HepG2 (cell line): ENCODE data around the gene DOCK1. TPM values are rescaled to one million over a fixed set of nuclear protein-coding genes. Genes with fewer than 3 reads are reported as not detected.

Experiments
- ATAC-seq: fragments of 200-7000 bp; cut with Tn5 transposase; 3 replicates; pipeline ENCODE4 v1.9.1; 2020; ENCODE audit warnings: mild to moderate bottlenecking, moderate library complexity
- BruUV-seq: library from RNA; stranded (reverse); fragments of 400-500 nt; replicated peaks from 2 replicates; lab custom pipeline; 2021; lab: Mats Ljungman, UMichigan
- CTCF ChIA-PET: fragments of 300-600 bp; formaldehyde crosslinking; extraction: SDS; loops from one replicate; lab custom pipeline; 2021; ENCODE audit warnings: low total read pairs, inconsistent platforms, low intra/inter-chr PET ratio; lab: Yijun Ruan, JAX
- POLR2A ChIA-PET: fragments of 350-600 bp; sonication (Branson Sonifier 250); formaldehyde crosslinking; loops from one replicate; lab custom pipeline; 2020; ENCODE audit warnings: antibody characterized with exemption, inconsistent platforms; lab: Yijun Ruan, JAX
- DNase-seq: peaks from one replicate; pipeline ENCODE4 v3.0.0-alpha.2; 2015; ENCODE audit warnings: low spot score
- FAIRE-seq: peaks from 3 replicates; lab custom pipeline; 2011; peaks lifted over from hg19 to GRCh38; lab: Jason Lieb, UNC
- H2AFZ ChIP-seq: one replicate; pipeline ENCODE4 v1.6.1; 2011; ENCODE audit warnings: low read length, inconsistent platforms
- H3K27ac ChIP-seq: fragments of 300-600 bp; 3 replicates; pipeline ENCODE4 v1.8.0; 2011; ENCODE audit warnings: mixed run types, mild to moderate bottlenecking, mixed read lengths, low read length, inconsistent platforms; ENCODE audit not compliant: insufficient read depth; ENCODE audit errors: extremely low read length
- H3K27me3 ChIP-seq, 2 experiments: fragments of 200-600 bp in 1 of 2; 2 replicates in 1 of 2; 3 replicates in 1 of 2; pipeline versions ENCODE4 v1.6.0 to v1.8.0; 2011; ENCODE audit warnings: low read length in 2 of 2, mild to moderate bottlenecking in 2 of 2, moderate library complexity in 2 of 2, inconsistent platforms in 1 of 2; ENCODE audit not compliant: insufficient read depth in 2 of 2, control insufficient read depth in 1 of 2
- H3K36me3 ChIP-seq, 2 experiments: fragments of 200-600 bp in 1 of 2; replicated peaks in 1 of 2; 2 replicates in 1 of 2; 3 replicates in 1 of 2; pipeline versions ENCODE4 v1.5.1 to v1.8.0; 2011; ENCODE audit warnings: low read length in 2 of 2, inconsistent platforms in 1 of 2; ENCODE audit not compliant: insufficient read depth in 2 of 2, control insufficient read depth in 1 of 2
- H3K4me1 ChIP-seq: 2 replicates; pipeline ENCODE4 v1.5.1; 2012; ENCODE audit warnings: low read length, inconsistent platforms; ENCODE audit not compliant: insufficient read depth
- H3K4me2 ChIP-seq: 2 replicates; pipeline ENCODE4 v1.6.0; 2011; ENCODE audit warnings: low read depth, low read length, inconsistent platforms
- H3K4me3 ChIP-seq, 3 experiments: fragments of 200-600 bp in 1 of 3; sonication (generic), shearing (Covaris generic) in 1 of 3; replicated peaks in 1 of 3; 2 replicates each; pipeline ENCODE4 v1.5.1; 2011 to 2016; ENCODE audit warnings: low read length in 3 of 3, inconsistent platforms in 2 of 3, low read depth in 2 of 3, mild to moderate bottlenecking in 2 of 3, control low read depth in 1 of 3, mixed read lengths in 1 of 3; ENCODE audit not compliant: insufficient read depth in 1 of 3
- H3K79me2 ChIP-seq: one replicate; pipeline ENCODE4 v1.6.1; 2011; ENCODE audit warnings: low read length, inconsistent platforms; ENCODE audit not compliant: insufficient read depth
- H3K9ac ChIP-seq: 2 replicates; pipeline ENCODE4 v1.6.0; 2011; ENCODE audit warnings: mild to moderate bottlenecking, low read depth, low read length, inconsistent platforms; ENCODE audit not compliant: insufficient read depth
- H3K9me3 ChIP-seq: 2 replicates; pipeline ENCODE4 v1.5.1; 2012; ENCODE audit warnings: mild to moderate bottlenecking, low read length
- H4K20me1 ChIP-seq: 2 replicates; pipeline ENCODE4 v1.6.0; 2011; ENCODE audit warnings: inconsistent platforms, mild to moderate bottlenecking, low read length, moderate library complexity; ENCODE audit not compliant: insufficient read depth
- CCAR2 ChIP-seq: fragments of 200-400 bp; formaldehyde crosslinking; optimal IDR thresholded peaks from 2 replicates; pipeline ENCODE3; 2018; ENCODE audit warnings: low read depth, mild to moderate bottlenecking, low read length, moderate library complexity
- HNF4G ChIP-seq, 2 experiments: sonication (generic) in 1 of 2; formaldehyde crosslinking in 1 of 2; IDR thresholded peaks; 2 replicates each; pipeline versions ENCODE4 v1.4.0 to v1.6.1; 2011 to 2020; ENCODE audit warnings: borderline replicate concordance in 2 of 2, low read depth in 2 of 2, mild to moderate bottlenecking in 2 of 2, low read length in 1 of 2, missing genetic modification reagents in 1 of 2, moderate library complexity in 1 of 2
- MIXL1 ChIP-seq: IDR thresholded peaks from 2 replicates; pipeline ENCODE4 v1.6.1; 2016
- ZNF644 ChIP-seq: IDR thresholded peaks from 2 replicates; pipeline ENCODE4 v1.6.1; 2016; ENCODE audit warnings: low read depth
- ZNF777 ChIP-seq: sonication (generic); formaldehyde crosslinking; IDR thresholded peaks from 2 replicates; pipeline ENCODE4 v1.4.0; 2020; ENCODE audit warnings: missing genetic modification reagents
- ZNF780A ChIP-seq: sonication (generic); formaldehyde crosslinking; IDR thresholded peaks from 2 replicates; pipeline ENCODE4 v1.8.0; 2022; ENCODE audit warnings: mild to moderate bottlenecking, missing genetic modification reagents, moderate library complexity
- ZNF792 ChIP-seq: IDR thresholded peaks from 2 replicates; pipeline ENCODE4 v1.6.1; 2016
- WGBS: methylation state at CpG from one replicate; pipeline ENCODE4 v1.1.6; 2017; ENCODE audit warnings: low lambda C conversion rate; 5-methylcytosine and 5-hydroxymethylcytosine counted together
- in situ Hi-C: cut with HindIII; loops from 2 replicates; pipeline ENCODE4 v1.10.0; 2017; ENCODE audit warnings: low pct_unique_long_range_greater_than_20kb; ENCODE audit not compliant: extremely low pct_ligation_motif_present
- intact Hi-C: fragments of 100-400 bp; cut with micrococcal nuclease; formaldehyde crosslinking; loops from one replicate; pipeline ENCODE4 v1.10.0; 2022; ENCODE audit not compliant: unreplicated experiment
- polyA plus RNA-seq, 8 experiments: library from polyadenylated mRNA; depleted of rRNA in 3 of 8; stranded (reverse) in 7 of 8; unstranded in 1 of 8; fragments of >200 nt; fragmentation: Illumina TruSeq in 4 of 8; extraction: Trizol in 4 of 8; gene quantifications; 2 replicates each; pipeline versions ENCODE4 v1.2.1 to v1.2.3, GENCODE V29; 2011 to 2016; ENCODE audit warnings: low read depth in 4 of 8, missing spikeins in 1 of 8, mixed read lengths in 1 of 8; ENCODE audit not compliant: insufficient read depth in 1 of 8
- total RNA-seq, 5 experiments: library from RNA; depleted of rRNA; stranded (reverse); fragments of >200 nt; fragmentation: Illumina TruSeq; extraction: Trizol; gene quantifications; 2 replicates each; pipeline ENCODE4 v1.2.3, GENCODE V29; 2016; ENCODE audit warnings: low read depth in 1 of 5
- TF ChIP-seq, protein P1 (sequence below): sonication (generic); formaldehyde crosslinking; IDR thresholded peaks from 2 replicates; pipeline ENCODE4 v1.5.0; 2020; ENCODE audit warnings: missing genetic modification reagents, mild to moderate bottlenecking, borderline replicate concordance
- TF ChIP-seq, protein P2 (sequence below): sonication (generic); formaldehyde crosslinking; IDR thresholded peaks from 2 replicates; pipeline ENCODE4 v1.5.0; 2020; ENCODE audit warnings: missing genetic modification reagents, mild to moderate bottlenecking, borderline replicate concordance
- TF ChIP-seq, protein P3 (sequence below): conservative IDR thresholded peaks from 2 replicates; pipeline ENCODE4 v1.6.1; 2018; ENCODE audit warnings: missing genetic modification reagents
- TF ChIP-seq, protein P4 (sequence below): sonication (generic); formaldehyde crosslinking; IDR thresholded peaks from 2 replicates; pipeline ENCODE4 v1.4.0; 2020; ENCODE audit warnings: mild to moderate bottlenecking, missing genetic modification reagents

The DOCK1 gene
- total and polyA plus RNA-seq, 2 of the 13 experiments (the other 11 are each of a cell fraction or from before 2014, with no cell fraction given), result 8.3 to 25.5 TPM

DNA sequence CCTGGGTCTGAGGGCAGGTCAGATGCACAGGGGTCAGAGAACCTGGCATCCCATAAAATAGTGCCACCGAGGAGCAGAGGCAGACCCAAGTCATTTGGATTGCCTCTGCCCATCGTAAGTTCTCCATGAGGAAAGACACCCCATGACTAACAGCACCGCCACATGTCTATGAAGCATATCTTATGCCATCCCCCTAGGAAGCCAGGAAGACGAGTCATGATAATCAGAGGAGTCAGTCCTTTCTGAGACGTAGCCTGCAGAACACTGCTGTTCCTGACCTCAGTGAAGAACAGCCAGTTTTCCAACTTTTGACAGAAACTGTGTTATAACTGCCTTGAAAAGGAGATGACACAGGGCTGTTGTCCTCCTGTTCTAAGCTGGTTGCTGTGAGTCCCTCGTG is 239.9 kb downstream of the DOCK1 start (continued):
- TF ChIP-seq, protein P1, sequence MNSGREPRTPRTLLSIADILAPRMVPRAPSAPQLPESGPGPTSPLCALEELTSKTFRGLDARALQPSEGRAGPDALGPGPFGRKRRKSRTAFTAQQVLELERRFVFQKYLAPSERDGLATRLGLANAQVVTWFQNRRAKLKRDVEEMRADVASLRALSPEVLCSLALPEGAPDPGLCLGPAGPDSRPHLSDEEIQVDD (CRISPR knock-in tag), result no peak
- TF ChIP-seq ZNF780A (CRISPR knock-in tag), result no peak
- no peak for TF ChIP-seq ZNF777
- no peak for TF ChIP-seq HNF4G (IDR thresholded peaks at IDR 0.05; ENCODE audit: borderline replicate concordance, low read depth, low read length)
- TF ChIP-seq HNF4G (CRISPR knock-in tag; IDR thresholded peaks at IDR 0.05; ENCODE audit: borderline replicate concordance, low read depth), result no peak

DNA sequence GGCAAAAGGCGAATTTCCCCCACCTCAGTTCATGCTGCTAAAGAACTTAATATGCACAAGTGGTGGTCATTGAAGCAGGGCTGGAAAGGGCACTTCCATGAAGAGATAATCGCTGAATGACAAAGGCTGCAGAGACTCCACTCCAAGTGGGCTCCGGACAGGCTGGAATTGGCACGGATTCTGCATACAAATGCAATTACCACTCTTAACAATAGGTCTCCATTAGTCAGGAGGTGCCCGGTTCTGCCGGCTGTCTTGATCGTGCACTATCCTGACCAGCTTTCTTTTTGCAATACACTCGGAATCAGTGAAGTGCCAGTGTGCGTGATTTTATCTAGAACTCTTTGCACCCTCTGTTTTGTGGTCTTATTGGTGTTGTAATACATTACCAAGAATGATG is 241.4 kb downstream of the DOCK1 start:
- Histone ChIP-seq H3K4me1 (no peaks in the 10 kb centered on the region), H3K27me3 (no peaks in the 10 kb centered on the region), H3K36me3 (0 out of 5 replicates have a peak, but pooled peaks cover 1 to 6% of the 10 kb centered on the region in 2 experiments), H4K20me1 (no peaks in the 10 kb centered on the region), H3K9me3 (no peaks in the 10 kb centered on the region), H3K4me3 (no peak overlapping the region), H3K79me2 (no peaks in the 10 kb centered on the region), H3K4me2 (no peak overlapping the region), H2AFZ (no peak overlapping the region), H3K27ac (no peak overlapping the region), H3K9ac (no peak overlapping the region)
- POLR2A ChIA-PET, result no interaction called here
- WGBS, result 95% methylated on average over 9 of the region's 9 CpGs
- in situ Hi-C loops, result no loop called here
- DNase-seq, result no peak
- CTCF ChIA-PET, result no interaction called here
- intact Hi-C loops, result no loop called here
- no peak for ATAC-seq
- BruUV-seq, result no TSS peak
- FAIRE-seq, result no peak
- TF ChIP-seq, protein P2, sequence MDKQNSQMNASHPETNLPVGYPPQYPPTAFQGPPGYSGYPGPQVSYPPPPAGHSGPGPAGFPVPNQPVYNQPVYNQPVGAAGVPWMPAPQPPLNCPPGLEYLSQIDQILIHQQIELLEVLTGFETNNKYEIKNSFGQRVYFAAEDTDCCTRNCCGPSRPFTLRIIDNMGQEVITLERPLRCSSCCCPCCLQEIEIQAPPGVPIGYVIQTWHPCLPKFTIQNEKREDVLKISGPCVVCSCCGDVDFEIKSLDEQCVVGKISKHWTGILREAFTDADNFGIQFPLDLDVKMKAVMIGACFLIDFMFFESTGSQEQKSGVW, result no peak
- TF ChIP-seq, protein P3, sequence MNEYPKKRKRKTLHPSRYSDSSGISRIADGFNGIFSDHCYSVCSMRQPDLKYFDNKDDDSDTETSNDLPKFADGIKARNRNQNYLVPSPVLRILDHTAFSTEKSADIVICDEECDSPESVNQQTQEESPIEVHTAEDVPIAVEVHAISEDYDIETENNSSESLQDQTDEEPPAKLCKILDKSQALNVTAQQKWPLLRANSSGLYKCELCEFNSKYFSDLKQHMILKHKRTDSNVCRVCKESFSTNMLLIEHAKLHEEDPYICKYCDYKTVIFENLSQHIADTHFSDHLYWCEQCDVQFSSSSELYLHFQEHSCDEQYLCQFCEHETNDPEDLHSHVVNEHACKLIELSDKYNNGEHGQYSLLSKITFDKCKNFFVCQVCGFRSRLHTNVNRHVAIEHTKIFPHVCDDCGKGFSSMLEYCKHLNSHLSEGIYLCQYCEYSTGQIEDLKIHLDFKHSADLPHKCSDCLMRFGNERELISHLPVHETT (CRISPR knock-in tag), result no peak
- TF ChIP-seq ZNF644 (CRISPR knock-in tag) (no peak), MIXL1 (CRISPR knock-in tag) (no peak), CCAR2 (no peak), ZNF792 (no peak)
- TF ChIP-seq, protein P4, sequence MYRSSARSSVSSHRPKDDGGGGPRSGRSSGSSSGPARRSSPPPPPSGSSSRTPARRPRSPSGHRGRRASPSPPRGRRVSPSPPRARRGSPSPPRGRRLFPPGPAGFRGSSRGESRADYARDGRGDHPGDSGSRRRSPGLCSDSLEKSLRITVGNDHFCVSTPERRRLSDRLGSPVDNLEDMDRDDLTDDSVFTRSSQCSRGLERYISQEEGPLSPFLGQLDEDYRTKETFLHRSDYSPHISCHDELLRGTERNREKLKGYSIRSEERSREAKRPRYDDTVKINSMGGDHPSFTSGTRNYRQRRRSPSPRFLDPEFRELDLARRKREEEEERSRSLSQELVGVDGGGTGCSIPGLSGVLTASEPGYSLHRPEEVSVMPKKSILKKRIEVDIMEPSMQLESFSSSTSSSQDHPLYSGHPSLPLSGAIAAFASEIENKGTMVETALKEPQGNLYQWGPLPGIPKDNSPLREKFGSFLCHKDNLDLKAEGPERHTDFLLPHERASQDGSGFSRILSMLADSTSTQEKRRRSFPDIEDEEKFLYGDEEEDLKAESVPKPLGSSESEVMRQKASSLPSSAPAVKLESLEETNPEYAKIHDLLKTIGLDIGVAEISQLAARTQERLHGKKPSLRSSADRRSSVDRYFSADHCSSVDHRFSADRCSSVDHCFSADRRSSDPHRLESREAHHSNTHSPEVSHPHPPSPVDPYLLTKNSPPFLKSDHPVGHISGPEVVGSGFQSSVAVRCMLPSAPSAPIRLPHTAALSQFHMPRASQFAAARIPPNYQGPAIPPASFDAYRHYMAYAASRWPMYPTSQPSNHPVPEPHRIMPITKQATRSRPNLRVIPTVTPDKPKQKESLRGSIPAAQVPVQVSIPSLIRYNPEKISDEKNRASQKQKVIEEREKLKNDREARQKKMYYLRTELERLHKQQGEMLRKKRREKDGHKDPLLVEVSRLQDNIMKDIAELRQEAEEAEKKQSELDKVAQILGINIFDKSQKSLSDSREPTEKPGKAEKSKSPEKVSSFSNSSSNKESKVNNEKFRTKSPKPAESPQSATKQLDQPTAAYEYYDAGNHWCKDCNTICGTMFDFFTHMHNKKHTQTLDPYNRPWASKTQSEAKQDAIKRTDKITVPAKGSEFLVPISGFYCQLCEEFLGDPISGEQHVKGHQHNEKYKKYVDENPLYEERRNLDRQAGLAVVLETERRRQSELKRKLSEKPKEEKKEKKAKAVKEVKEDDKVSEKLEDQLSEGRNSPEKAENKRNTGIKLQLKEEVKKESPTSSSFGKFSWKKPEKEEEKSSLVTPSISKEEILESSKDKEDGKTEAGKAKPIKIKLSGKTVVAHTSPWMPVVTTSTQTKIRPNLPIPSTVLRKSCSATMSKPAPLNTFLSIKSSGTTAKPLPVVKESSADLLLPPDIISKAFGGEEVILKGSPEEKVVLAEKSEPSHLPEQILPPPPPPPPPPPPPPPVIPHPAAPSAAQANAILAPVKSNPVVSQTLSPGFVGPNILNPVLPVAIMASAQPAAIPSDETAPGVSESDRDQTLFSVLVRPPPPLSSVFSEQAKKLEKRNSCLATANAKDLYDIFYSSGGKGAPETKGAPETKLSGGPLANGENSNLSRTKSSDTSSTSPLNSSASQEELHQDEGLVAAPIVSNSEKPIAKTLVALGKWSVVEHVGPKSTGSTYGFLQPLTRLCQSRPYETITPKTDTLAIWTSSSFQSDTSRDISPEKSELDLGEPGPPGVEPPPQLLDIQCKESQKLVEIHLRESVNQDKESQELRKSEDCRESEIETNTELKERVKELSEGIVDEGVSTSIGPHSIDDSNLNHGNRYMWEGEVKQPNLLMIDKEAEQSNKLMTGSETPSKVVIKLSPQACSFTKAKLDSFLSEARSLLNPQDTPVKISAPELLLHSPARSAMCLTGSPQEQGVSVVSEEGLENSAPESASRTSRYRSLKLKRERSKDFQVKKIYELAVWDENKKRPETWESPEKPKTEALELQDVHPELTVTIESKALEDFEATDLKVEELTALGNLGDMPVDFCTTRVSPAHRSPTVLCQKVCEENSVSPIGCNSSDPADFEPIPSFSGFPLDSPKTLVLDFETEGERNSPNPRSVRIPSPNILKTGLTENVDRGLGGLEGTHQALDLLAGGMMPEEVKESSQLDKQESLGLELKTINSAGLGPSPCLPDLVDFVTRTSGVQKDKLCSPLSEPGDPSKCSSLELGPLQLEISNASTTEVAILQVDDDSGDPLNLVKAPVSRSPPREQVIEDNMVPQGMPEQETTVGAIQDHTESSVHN (CRISPR knock-in tag), result no peak
